Endodermal cell (in vitro differentiated cells): ENCODE measurements around the gene ABCA13. TPM values are rescaled to one million over a fixed set of nuclear protein-coding genes. Genes with fewer than 3 reads are reported as not detected.

Experiments
- DNase-seq: peaks from one replicate; pipeline ENCODE4 v3.0.0-alpha.2; 2017
- H3K27ac ChIP-seq: 2 replicates; pipeline ENCODE4 v1.5.1; 2013; ENCODE audit warnings: mild to moderate bottlenecking, low read depth, low read length, moderate library complexity
- H3K27me3 ChIP-seq: 2 replicates; pipeline ENCODE4 v1.6.1; 2013; ENCODE audit warnings: mild to moderate bottlenecking, low read length, moderate library complexity; ENCODE audit not compliant: insufficient read depth, control insufficient read depth, poor library complexity, severe bottlenecking
- H3K36me3 ChIP-seq: 2 replicates; pipeline ENCODE4 v1.7.0; 2013; ENCODE audit warnings: mild to moderate bottlenecking, low read length, moderate library complexity; ENCODE audit not compliant: control insufficient read depth, insufficient read depth
- H3K4me1 ChIP-seq: one replicate; pipeline ENCODE4 v1.7.0; 2013; ENCODE audit warnings: low read length; ENCODE audit not compliant: control insufficient read depth, insufficient read depth
- H3K4me3 ChIP-seq: 2 replicates; pipeline ENCODE4 v1.5.1; 2013; ENCODE audit warnings: mild to moderate bottlenecking, low read length, moderate library complexity
- H3K9ac ChIP-seq: 2 replicates; pipeline ENCODE4 v1.6.1; 2013; ENCODE audit warnings: mild to moderate bottlenecking, low read length, moderate library complexity; ENCODE audit not compliant: poor library complexity, severe bottlenecking; ENCODE audit errors: extremely low read depth
- H3K9me3 ChIP-seq: 2 replicates; pipeline ENCODE4 v1.6.1; 2013; ENCODE audit warnings: mild to moderate bottlenecking, low read length, moderate library complexity; ENCODE audit not compliant: control insufficient read depth
- H3K27ac Mint-ChIP-seq: 2 replicates; pipeline ENCODE4 v1.8.0; 2020; ENCODE audit warnings: mixed read lengths
- H3K27me3 Mint-ChIP-seq: 2 replicates; pipeline ENCODE4 v1.8.0; 2021; ENCODE audit warnings: mild to moderate bottlenecking, mixed read lengths; ENCODE audit not compliant: insufficient read depth
- H3K36me3 Mint-ChIP-seq: 2 replicates; pipeline ENCODE4 v1.8.0; 2020; ENCODE audit warnings: low read depth, mixed read lengths
- H3K4me1 Mint-ChIP-seq: 2 replicates; pipeline ENCODE4 v1.8.0; 2020; ENCODE audit warnings: mixed read lengths
- H3K4me3 Mint-ChIP-seq: 2 replicates; pipeline ENCODE4 v1.8.0; 2020; ENCODE audit warnings: mild to moderate bottlenecking, moderate library complexity, mixed read lengths
- H3K9me3 Mint-ChIP-seq: 2 replicates; pipeline ENCODE4 v1.8.0; 2020; ENCODE audit warnings: mild to moderate bottlenecking, mixed read lengths
- WGBS, 2 experiments: methylation state at CpG; one replicate each; pipeline versions ENCODE4 v1.1.5 to v1.1.7; 2013; ENCODE audit warnings: missing lambda C conversion rate in 2 of 2, mixed read lengths in 1 of 2; ENCODE audit not compliant: insufficient coverage in 1 of 2, insufficient read length in 1 of 2; 5-methylcytosine and 5-hydroxymethylcytosine counted together
- total RNA-seq, 2 donors: library from RNA; stranded (reverse); fragmentation: NEBNext Ultra II Directional in 1 of 2; extraction: Animal tissue kit (Norgen Biotek cat#: 25700) in 1 of 2; gene quantifications; 2 replicates in 1 of 2; 3 replicates in 1 of 2; pipeline ENCODE4 v1.2.1, GENCODE V29; 2021
- TF ChIP-seq, protein P1 (sequence below): fragments of 200-600 bp; sonication (generic); conservative IDR thresholded peaks from 2 replicates; pipeline ENCODE4 v1.5.0; 2021; ENCODE audit warnings: antibody characterized with exemption, mild to moderate bottlenecking

ABCA13 gene
- total RNA-seq, 2 donors from 2014 or later: 0.04 to 0.11 TPM

- no peak for DNase-seq
- no peaks in the 10 kb centered on the region for H3K9me3 Mint-ChIP-seq
- no peaks in the 10 kb centered on the region for H3K4me1 ChIP-seq
- no peaks in the 10 kb centered on the region for H3K4me1 Mint-ChIP-seq
- H3K27ac Mint-ChIP-seq: no peak overlapping the region
- TF ChIP-seq, protein P1, sequence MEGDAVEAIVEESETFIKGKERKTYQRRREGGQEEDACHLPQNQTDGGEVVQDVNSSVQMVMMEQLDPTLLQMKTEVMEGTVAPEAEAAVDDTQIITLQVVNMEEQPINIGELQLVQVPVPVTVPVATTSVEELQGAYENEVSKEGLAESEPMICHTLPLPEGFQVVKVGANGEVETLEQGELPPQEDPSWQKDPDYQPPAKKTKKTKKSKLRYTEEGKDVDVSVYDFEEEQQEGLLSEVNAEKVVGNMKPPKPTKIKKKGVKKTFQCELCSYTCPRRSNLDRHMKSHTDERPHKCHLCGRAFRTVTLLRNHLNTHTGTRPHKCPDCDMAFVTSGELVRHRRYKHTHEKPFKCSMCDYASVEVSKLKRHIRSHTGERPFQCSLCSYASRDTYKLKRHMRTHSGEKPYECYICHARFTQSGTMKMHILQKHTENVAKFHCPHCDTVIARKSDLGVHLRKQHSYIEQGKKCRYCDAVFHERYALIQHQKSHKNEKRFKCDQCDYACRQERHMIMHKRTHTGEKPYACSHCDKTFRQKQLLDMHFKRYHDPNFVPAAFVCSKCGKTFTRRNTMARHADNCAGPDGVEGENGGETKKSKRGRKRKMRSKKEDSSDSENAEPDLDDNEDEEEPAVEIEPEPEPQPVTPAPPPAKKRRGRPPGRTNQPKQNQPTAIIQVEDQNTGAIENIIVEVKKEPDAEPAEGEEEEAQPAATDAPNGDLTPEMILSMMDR: no peak
- no peak overlapping the region for H3K9ac ChIP-seq
- no peak overlapping the region for H3K4me3 ChIP-seq
- H3K27me3 Mint-ChIP-seq: no peaks in the 10 kb centered on the region
- H3K4me3 Mint-ChIP-seq: no peak overlapping the region
- 85% methylated on average over 4 of the region's 4 CpGs; no CpG with 5 or more reads in 1 of the 2 experiments for WGBS, 2 experiments
- H3K27me3 ChIP-seq: no peaks in the 10 kb centered on the region
- no peak overlapping the region for H3K27ac ChIP-seq
- no peaks in the 10 kb centered on the region for H3K9me3 ChIP-seq
- no peaks in the 10 kb centered on the region for H3K36me3 Mint-ChIP-seq
- H3K36me3 ChIP-seq: no peaks in the 10 kb centered on the region
Measured at GRCh38 chr7:48259463-48260280, 88.4 kb downstream of the ABCA13 start.

DNA sequence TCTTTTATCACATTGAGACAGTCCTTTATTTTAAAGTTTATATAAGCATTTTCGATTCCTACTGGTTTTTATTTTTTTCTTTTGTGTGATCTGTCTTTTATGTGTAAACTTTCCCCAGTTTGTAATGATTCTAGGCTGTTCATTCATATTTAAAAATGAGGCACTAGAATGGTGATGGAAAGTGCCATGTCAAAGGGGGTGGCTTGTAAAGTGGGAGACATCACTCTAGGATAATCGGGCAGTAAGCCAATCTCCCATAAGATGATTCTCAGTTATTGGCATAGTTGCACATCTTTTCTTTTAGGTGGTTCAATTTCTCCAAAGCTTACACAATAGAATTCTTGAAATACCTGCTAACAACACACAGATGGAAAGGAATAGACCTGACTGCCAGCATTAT lies 90.4 kb downstream of the ABCA13 start:
- Histone ChIP-seq H3K4me1 (no peaks in the 10 kb centered on the region), H3K9ac (no peak overlapping the region), H3K4me3 (no peak overlapping the region), H3K27me3 (no peaks in the 10 kb centered on the region), H3K36me3 (no peaks in the 10 kb centered on the region), H3K9me3 (no peaks in the 10 kb centered on the region), H3K27ac (no peak overlapping the region)
- Mint-ChIP-seq H3K27ac (no peak overlapping the region), H3K9me3 (no peaks in the 10 kb centered on the region), H3K4me3 (no peak overlapping the region), H3K27me3 (no peaks in the 10 kb centered on the region), H3K36me3 (no peaks in the 10 kb centered on the region), H3K4me1 (no peaks in the 10 kb centered on the region)
- TF ChIP-seq, protein P1: no peak
- 94% methylated on average over 2 of the region's 2 CpGs; no CpG with 5 or more reads in 1 of the 2 experiments for WGBS, 2 experiments
- no peak for DNase-seq

GRCh38 chr7:48262606-48263310 lies 91.5 kb downstream of the ABCA13 start:
- TF ChIP-seq, protein P1: no peak
- Histone ChIP-seq H3K36me3 (no peaks in the 10 kb centered on the region), H3K27me3 (no peaks in the 10 kb centered on the region), H3K27ac (no peak overlapping the region), H3K9me3 (no peaks in the 10 kb centered on the region), H3K9ac (no peak overlapping the region), H3K4me1 (no peaks in the 10 kb centered on the region), H3K4me3 (no peak overlapping the region)
- Mint-ChIP-seq H3K27ac (no peak overlapping the region), H3K9me3 (no peaks in the 10 kb centered on the region), H3K27me3 (no peaks in the 10 kb centered on the region), H3K36me3 (no peaks in the 10 kb centered on the region), H3K4me3 (no peak overlapping the region), H3K4me1 (no peaks in the 10 kb centered on the region)
- no peak for DNase-seq
- 93% methylated on average over 1 of the region's 1 CpG; no CpG with 5 or more reads in 1 of the 2 experiments for WGBS, 2 experiments
